Measurements from ENCODE around the gene SPON2.

DNA sequence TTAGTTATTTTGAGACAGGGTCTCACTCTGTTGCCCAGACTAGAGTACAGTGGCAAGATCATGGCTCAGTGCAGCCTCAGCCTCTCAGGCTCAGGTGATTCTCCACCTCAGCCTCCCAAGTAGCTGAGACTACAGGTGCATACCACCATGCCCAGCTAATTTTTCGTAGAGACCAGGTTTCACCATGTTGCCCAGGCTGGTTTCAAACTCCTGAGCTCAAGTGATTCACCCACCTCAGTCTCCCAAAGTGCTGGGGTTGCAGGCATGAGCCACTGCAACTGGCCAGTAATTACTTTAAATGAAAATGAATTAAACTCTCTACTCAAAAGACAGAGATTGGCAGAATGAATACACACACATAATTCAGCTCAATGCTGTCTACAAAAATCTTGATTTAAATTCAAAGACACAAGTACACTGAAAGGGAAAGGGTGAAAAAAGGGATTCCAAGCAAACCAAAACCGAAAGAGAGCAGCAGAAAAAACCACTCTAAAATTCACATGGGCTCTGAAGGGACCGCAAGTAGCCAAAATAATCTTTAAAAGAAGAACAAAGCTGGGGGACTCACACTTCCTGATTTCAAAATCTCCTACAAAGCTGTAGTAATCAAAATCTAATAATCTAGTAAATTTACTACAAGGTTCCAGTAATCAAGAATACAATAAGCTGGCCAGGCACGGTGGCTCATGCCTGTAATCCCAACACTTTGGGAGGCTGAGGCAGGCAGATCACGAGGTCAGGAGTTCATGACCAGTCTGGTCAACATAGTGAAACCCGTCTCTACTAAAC lies 11.8 kb upstream of the SPON2 start:
- no peak for TF ChIP-seq POLR2AphosphoS5 (IDR thresholded peaks at IDR 0.05)
- TF ChIP-seq, protein P1, sequence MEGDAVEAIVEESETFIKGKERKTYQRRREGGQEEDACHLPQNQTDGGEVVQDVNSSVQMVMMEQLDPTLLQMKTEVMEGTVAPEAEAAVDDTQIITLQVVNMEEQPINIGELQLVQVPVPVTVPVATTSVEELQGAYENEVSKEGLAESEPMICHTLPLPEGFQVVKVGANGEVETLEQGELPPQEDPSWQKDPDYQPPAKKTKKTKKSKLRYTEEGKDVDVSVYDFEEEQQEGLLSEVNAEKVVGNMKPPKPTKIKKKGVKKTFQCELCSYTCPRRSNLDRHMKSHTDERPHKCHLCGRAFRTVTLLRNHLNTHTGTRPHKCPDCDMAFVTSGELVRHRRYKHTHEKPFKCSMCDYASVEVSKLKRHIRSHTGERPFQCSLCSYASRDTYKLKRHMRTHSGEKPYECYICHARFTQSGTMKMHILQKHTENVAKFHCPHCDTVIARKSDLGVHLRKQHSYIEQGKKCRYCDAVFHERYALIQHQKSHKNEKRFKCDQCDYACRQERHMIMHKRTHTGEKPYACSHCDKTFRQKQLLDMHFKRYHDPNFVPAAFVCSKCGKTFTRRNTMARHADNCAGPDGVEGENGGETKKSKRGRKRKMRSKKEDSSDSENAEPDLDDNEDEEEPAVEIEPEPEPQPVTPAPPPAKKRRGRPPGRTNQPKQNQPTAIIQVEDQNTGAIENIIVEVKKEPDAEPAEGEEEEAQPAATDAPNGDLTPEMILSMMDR (IDR thresholded peaks at IDR 0.05): no peak
- no peak for TF ChIP-seq POLR2A (IDR thresholded peaks at IDR 0.05)
- no peak for TF ChIP-seq EP300 (IDR thresholded peaks at IDR 0.05)
